Neural cell (in vitro differentiated cells): ENCODE data around the gene CRTAC1. TPM values are rescaled to one million over a fixed set of nuclear protein-coding genes. Genes with fewer than 3 reads are reported as not detected.

ENCODE experiments used
- H2AFZ ChIP-seq: fragments of 200-600, 300-800 bp; sonication (generic), shearing (Covaris generic); 2 replicates; pipeline ENCODE4 v1.6.0; 2014; ENCODE audit warnings: low read depth, mild to moderate bottlenecking, antibody characterized with exemption, low read length, moderate library complexity
- H3F3A ChIP-seq: fragments of 200-600 bp; shearing (Covaris generic); 2 replicates; pipeline ENCODE4 v1.6.1; 2016; ENCODE audit warnings: mild to moderate bottlenecking, moderate library complexity, mixed read lengths, antibody characterized with exemption, low read length; ENCODE audit not compliant: insufficient read depth, poor library complexity, severe bottlenecking
- H3K27ac ChIP-seq: fragments of 200-600, 300-800 bp; sonication (generic), shearing (Covaris generic); 2 replicates; pipeline ENCODE4 v1.5.1; 2014; ENCODE audit warnings: mild to moderate bottlenecking, low read length, moderate library complexity
- H3K27me3 ChIP-seq: fragments of 300-800, 200-600 bp; sonication (generic), shearing (Covaris generic); 2 replicates; pipeline ENCODE4 v1.6.0; 2014; ENCODE audit warnings: mild to moderate bottlenecking, low read depth, low read length, moderate library complexity; ENCODE audit not compliant: insufficient read depth
- H3K36me3 ChIP-seq: fragments of 300-800, 200-600 bp; sonication (generic), shearing (Covaris generic); 2 replicates; pipeline ENCODE4 v1.5.1; 2014; ENCODE audit warnings: mild to moderate bottlenecking, antibody characterized with exemption, low read length, moderate library complexity; ENCODE audit not compliant: insufficient read depth
- H3K4me2 ChIP-seq: fragments of 300-800, 200-600 bp; sonication (generic), shearing (Covaris generic); 2 replicates; pipeline ENCODE4 v1.6.0; 2014; ENCODE audit warnings: mild to moderate bottlenecking, low read length
- H3K4me3 ChIP-seq: fragments of 300-800, 200-600 bp; sonication (generic), shearing (Covaris generic); 2 replicates; pipeline ENCODE4 v1.5.1; 2014; ENCODE audit warnings: mild to moderate bottlenecking, low read length, moderate library complexity
- H3K79me2 ChIP-seq: fragments of 200-600 bp; shearing (Covaris generic); replicated peaks from 2 replicates; pipeline ENCODE4 v1.6.0; 2014; ENCODE audit warnings: mild to moderate bottlenecking, low read length, moderate library complexity; ENCODE audit not compliant: insufficient read depth
- H3K9ac ChIP-seq: fragments of 300-800, 200-600 bp; sonication (generic), shearing (Covaris generic); 2 replicates; pipeline ENCODE4 v1.6.1; 2016; ENCODE audit warnings: mild to moderate bottlenecking, low read length, mixed read lengths
- H3K9me2 ChIP-seq: fragments of 200-600 bp; shearing (Covaris generic); 2 replicates; pipeline ENCODE4 v1.6.1; 2016; ENCODE audit warnings: mild to moderate bottlenecking, low read length, mixed read lengths; ENCODE audit not compliant: insufficient read depth
- H3K9me3 ChIP-seq: fragments of 200-600, 300-800 bp; sonication (generic), shearing (Covaris generic); 2 replicates; pipeline ENCODE4 v1.6.1; 2016; ENCODE audit warnings: mild to moderate bottlenecking, mixed run types, low read length, moderate library complexity, mixed read lengths
- H4K20me1 ChIP-seq: fragments of 200-600 bp; shearing (Covaris generic); 2 replicates; pipeline ENCODE4 v1.6.1; 2016; ENCODE audit warnings: mild to moderate bottlenecking, mixed run types; ENCODE audit not compliant: insufficient read depth
- CTCF ChIP-seq: fragments of 450-650 bp; IDR thresholded peaks from 2 replicates; pipeline ENCODE4 v1.5.1; 2014; ENCODE audit warnings: antibody characterized with exemption, mild to moderate bottlenecking, moderate library complexity; ENCODE audit not compliant: poor library complexity, severe bottlenecking
- EP300 ChIP-seq: fragments of 450-650 bp; conservative IDR thresholded peaks from 2 replicates; pipeline ENCODE4 v1.6.1; 2014; ENCODE audit warnings: antibody characterized with exemption, mild to moderate bottlenecking, moderate library complexity; ENCODE audit not compliant: poor library complexity, severe bottlenecking
- EZH2 ChIP-seq: fragments of 200-600, 300-800 bp; shearing (Covaris generic), sonication (generic); IDR thresholded peaks from 2 replicates; pipeline ENCODE4 v1.6.1; 2014; ENCODE audit warnings: antibody characterized with exemption, low read length, borderline replicate concordance, mild to moderate bottlenecking; ENCODE audit not compliant: insufficient read depth, poor library complexity, severe bottlenecking
- MXI1 ChIP-seq: fragments of 450-650 bp; conservative IDR thresholded peaks from 2 replicates; pipeline ENCODE4 v1.6.1; 2014; ENCODE audit warnings: antibody characterized with exemption, mild to moderate bottlenecking; ENCODE audit not compliant: poor library complexity, severe bottlenecking
- POLR2AphosphoS5 ChIP-seq: IDR thresholded peaks from 2 replicates; pipeline ENCODE4 v1.6.1; 2012
- RAD21 ChIP-seq: fragments of 450-650 bp; conservative IDR thresholded peaks from 2 replicates; pipeline ENCODE4 v1.6.1; 2014; ENCODE audit warnings: antibody characterized with exemption, mild to moderate bottlenecking, moderate library complexity
- REST ChIP-seq: IDR thresholded peaks from 2 replicates; pipeline ENCODE4 v1.6.1; 2012; ENCODE audit warnings: borderline replicate concordance
- SMC3 ChIP-seq: fragments of 450-650 bp; conservative IDR thresholded peaks from 2 replicates; pipeline ENCODE4 v1.6.1; 2014; ENCODE audit warnings: antibody characterized with exemption, mild to moderate bottlenecking, moderate library complexity; ENCODE audit not compliant: poor library complexity
- TAF1 ChIP-seq: IDR thresholded peaks from 2 replicates; pipeline ENCODE4 v1.6.1; 2012; ENCODE audit warnings: low read depth
- polyA plus RNA-seq: library from polyadenylated mRNA; depleted of rRNA; stranded (reverse); fragments of >200 nt; gene quantifications from 2 replicates; pipeline ENCODE4 v1.2.3, GENCODE V29; 2014

CRTAC1 gene
- polyA plus RNA-seq, 1 donor from 2014 or later: 1.1 TPM

- no peak overlapping the region for H2AFZ ChIP-seq
- H3K4me3 ChIP-seq: no peak overlapping the region
- H3K9ac ChIP-seq: no peak overlapping the region
- no peaks in the 10 kb centered on the region for H3K9me2 ChIP-seq
- no peak overlapping the region for H3K4me2 ChIP-seq
- no peak overlapping the region for H3K27ac ChIP-seq
- H4K20me1 ChIP-seq: no peaks in the 10 kb centered on the region
- H3F3A ChIP-seq: no peaks in the 10 kb centered on the region
- H3K36me3 ChIP-seq: no peaks in the 10 kb centered on the region
- H3K27me3 ChIP-seq: no peaks in the 10 kb centered on the region
- TF ChIP-seq POLR2AphosphoS5 (no peak), RAD21 (no peak), EZH2 (no peak), CTCF (no peak), SMC3 (no peak), TAF1 (no peak), MXI1 (no peak), EP300 (no peak), REST (no peak)
- H3K9me3 ChIP-seq: no peaks in the 10 kb centered on the region
- no peaks in the 10 kb centered on the region for H3K79me2 ChIP-seq
Observed at GRCh38 chr10:97891497-97892167, 138.8 kb downstream of the CRTAC1 start.

- Histone ChIP-seq H3K9me3 (no peaks in the 10 kb centered on the region), H3F3A (no peaks in the 10 kb centered on the region), H2AFZ (no peak overlapping the region), H3K27ac (no peak overlapping the region), H3K79me2 (no peaks in the 10 kb centered on the region), H3K9ac (no peak overlapping the region), H3K4me3 (no peak overlapping the region), H4K20me1 (no peaks in the 10 kb centered on the region), H3K4me2 (no peak overlapping the region), H3K27me3 (no peaks in the 10 kb centered on the region), H3K9me2 (no peaks in the 10 kb centered on the region), H3K36me3 (no peaks in the 10 kb centered on the region)
- TF ChIP-seq POLR2AphosphoS5 (no peak), CTCF (no peak), RAD21 (no peak), SMC3 (no peak), MXI1 (no peak), EP300 (no peak), TAF1 (no peak), REST (no peak), EZH2 (no peak)
Observed at GRCh38 chr10:97889461-97890265, 140.8 kb downstream of the CRTAC1 start.
